SK-N-SH treated with all-trans-retinoic acid at 6 μM for 48 hours (cell line): Measurements from ENCODE around the gene HSDL1.

Experiments used
- RARB ChIP-seq: fragments of 250-450 bp; sonication (Bioruptor Pico); IDR thresholded peaks from 2 replicates; pipeline ENCODE4 v1.8.0; 2021; ENCODE audit warnings: mild to moderate bottlenecking, moderate library complexity
- SNAI2 ChIP-seq: fragments of 250-450 bp; sonication (Bioruptor Pico); IDR thresholded peaks from 2 replicates; pipeline ENCODE4 v1.5.0; 2020; ENCODE audit warnings: mild to moderate bottlenecking, moderate library complexity

- TF ChIP-seq SNAI2 (CRISPR knock-in tag) (no peak), RARB (CRISPR knock-in tag) (no peak)
Observed at GRCh38 chr16:84136331-84137125, 8.4 kb downstream of the HSDL1 start.
